Brain microvascular endothelial cell (primary cell): ENCODE data around the gene ZNF285.
"Not testable (repeated sequence)": the region's sequence is repeated elsewhere in the genome, so short reads cannot be mapped to it uniquely, and the experiment has no call there.

ENCODE experiments used
- DNase-seq: peaks from one replicate; pipeline ENCODE4 v3.0.0-alpha.2; 2020
- H3K27ac ChIP-seq: fragments of 250-450 bp; sonication (Bioruptor Pico); 2 replicates; pipeline ENCODE4 v1.5.1; 2020; ENCODE audit warnings: mild to moderate bottlenecking, moderate library complexity
- H3K27me3 ChIP-seq: fragments of 250-450 bp; sonication (Bioruptor Pico); replicated peaks from 2 replicates; pipeline ENCODE4 v1.5.1; 2020; ENCODE audit warnings: mild to moderate bottlenecking
- H3K36me3 ChIP-seq: fragments of 250-450 bp; sonication (Bioruptor Pico); replicated peaks from 2 replicates; pipeline ENCODE4 v1.5.1; 2020; ENCODE audit warnings: mild to moderate bottlenecking
- H3K4me3 ChIP-seq: 2 replicates; pipeline ENCODE4 v1.5.1; 2011; ENCODE audit warnings: low read depth, mild to moderate bottlenecking, control low read depth, low read length, moderate library complexity
- in situ Hi-C: cut with HindIII; loops from 2 replicates; pipeline ENCODE4 v1.10.0; 2017; ENCODE audit warnings: low sequenced_read_pairs, low pct_ligation_motif_present
- TF ChIP-seq, protein P1 (sequence below): IDR thresholded peaks from 2 replicates; pipeline ENCODE4 v1.5.1; 2011; ENCODE audit warnings: low read depth, mild to moderate bottlenecking, moderate library complexity, low read length, control low read depth, inconsistent platforms; ENCODE audit errors: missing control alignments

Gene ZNF285

DNA sequence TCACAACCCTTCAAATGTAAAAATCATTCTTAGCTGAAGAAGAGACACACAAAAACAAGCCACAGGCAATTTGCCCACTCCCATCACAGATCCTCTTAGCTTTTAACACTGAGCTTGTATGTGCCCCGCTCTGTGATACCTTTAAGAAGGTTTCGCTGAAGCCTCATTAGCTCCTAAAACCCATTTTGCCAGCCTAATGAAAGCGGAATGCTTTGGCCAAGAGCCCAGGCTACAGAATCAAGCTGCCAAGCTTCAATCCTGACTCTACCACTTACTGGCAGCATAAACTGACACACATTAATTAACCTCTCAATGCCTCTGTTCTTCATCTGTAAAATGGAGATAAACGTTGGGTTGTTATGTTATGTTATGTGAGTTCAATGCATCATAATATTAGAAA is 55.4 kb downstream of the ZNF285 start:
- Histone ChIP-seq H3K27me3 (no peaks in the 10 kb centered on the region), H3K36me3 (no peaks in the 10 kb centered on the region), H3K4me3 (no peak overlapping the region), H3K27ac (no peak overlapping the region)
- TF ChIP-seq, protein P1, sequence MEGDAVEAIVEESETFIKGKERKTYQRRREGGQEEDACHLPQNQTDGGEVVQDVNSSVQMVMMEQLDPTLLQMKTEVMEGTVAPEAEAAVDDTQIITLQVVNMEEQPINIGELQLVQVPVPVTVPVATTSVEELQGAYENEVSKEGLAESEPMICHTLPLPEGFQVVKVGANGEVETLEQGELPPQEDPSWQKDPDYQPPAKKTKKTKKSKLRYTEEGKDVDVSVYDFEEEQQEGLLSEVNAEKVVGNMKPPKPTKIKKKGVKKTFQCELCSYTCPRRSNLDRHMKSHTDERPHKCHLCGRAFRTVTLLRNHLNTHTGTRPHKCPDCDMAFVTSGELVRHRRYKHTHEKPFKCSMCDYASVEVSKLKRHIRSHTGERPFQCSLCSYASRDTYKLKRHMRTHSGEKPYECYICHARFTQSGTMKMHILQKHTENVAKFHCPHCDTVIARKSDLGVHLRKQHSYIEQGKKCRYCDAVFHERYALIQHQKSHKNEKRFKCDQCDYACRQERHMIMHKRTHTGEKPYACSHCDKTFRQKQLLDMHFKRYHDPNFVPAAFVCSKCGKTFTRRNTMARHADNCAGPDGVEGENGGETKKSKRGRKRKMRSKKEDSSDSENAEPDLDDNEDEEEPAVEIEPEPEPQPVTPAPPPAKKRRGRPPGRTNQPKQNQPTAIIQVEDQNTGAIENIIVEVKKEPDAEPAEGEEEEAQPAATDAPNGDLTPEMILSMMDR, result no peak
- no peak for DNase-seq
- in situ Hi-C loops, result no loop called here

- TF ChIP-seq, protein P1, result no peak
- in situ Hi-C loops, result no loop called here
- peaks cover 6% of the 10 kb centered on the region for H3K36me3 ChIP-seq
- H3K4me3 ChIP-seq, result no peak overlapping the region
- no peak overlapping the region for H3K27ac ChIP-seq
- no peak for DNase-seq
- H3K27me3 ChIP-seq, result no peaks in the 10 kb centered on the region
Measured at GRCh38 chr19:44344255-44344654, 57.2 kb downstream of the ZNF285 start.

GRCh38 chr19:44341794-44342193 is 59.6 kb downstream of the ZNF285 start:
- Histone ChIP-seq H3K4me3 (no peak overlapping the region), H3K27ac (no peak overlapping the region), H3K27me3 (no peaks in the 10 kb centered on the region), H3K36me3 (peaks cover 8% of the 10 kb centered on the region)
- in situ Hi-C loops, result no loop called here
- no peak for DNase-seq
- TF ChIP-seq, protein P1, result no peak

DNA sequence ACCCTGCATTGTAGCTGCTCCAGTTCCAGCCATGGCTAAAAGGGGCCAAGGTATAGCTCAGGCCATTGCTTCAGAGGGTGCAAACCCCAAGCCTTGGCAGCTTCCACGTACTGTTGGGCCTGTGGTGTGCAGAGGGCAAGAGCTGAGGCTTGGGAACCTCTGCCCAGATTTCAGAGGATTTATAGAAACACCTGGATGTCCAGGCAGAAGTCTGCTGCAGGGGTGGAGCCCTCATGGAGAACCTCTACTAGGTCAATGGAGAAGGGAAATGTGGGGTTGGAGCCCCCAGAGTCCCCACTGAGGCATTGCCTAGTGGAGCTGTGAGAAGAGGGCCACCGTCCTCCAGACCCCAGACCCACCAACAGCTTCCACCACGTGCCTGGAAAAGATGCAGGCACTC is 66.8 kb downstream of the ZNF285 start:
- H3K27ac ChIP-seq, H3K27me3 ChIP-seq, in situ Hi-C loops, H3K4me3 ChIP-seq, DNase-seq: not testable (repeated sequence)
- peaks cover 43% of the 10 kb centered on the region for H3K36me3 ChIP-seq
